ENCODE results near the gene STAT5A. TPM values are rescaled to one million over a fixed set of nuclear protein-coding genes. Genes with fewer than 3 reads are reported as not detected.

The STAT5A gene
- polyA plus RNA-seq, 1 of the 3 experiments (the other 2 are of a cell fraction), result 2.3 TPM

DNA sequence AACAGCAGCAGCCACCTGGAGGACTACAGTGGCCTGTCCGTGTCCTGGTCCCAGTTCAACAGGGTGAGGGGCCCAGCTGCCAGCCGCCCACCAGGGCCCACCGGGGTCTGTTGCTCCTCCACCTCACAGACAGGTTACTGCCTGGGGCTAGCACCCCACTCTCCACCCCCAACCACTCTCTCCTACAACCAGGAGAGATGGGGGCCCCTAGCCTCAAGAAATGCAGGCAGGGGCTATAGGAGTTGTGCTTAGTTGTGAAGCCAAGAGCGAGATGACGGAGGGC is 18.0 kb downstream of the STAT5A start (continued):
- TF ChIP-seq REST (IDR thresholded peaks at IDR 0.05; ENCODE audit: low read depth, low read length), result no peak
- TF ChIP-seq NFIC (IDR thresholded peaks at IDR 0.05; ENCODE audit: borderline replicate concordance), result no peak
- no peak for TF ChIP-seq ZBTB33 (IDR thresholded peaks at IDR 0.05; ENCODE audit: borderline replicate concordance, low read depth)

- no peak overlapping the region for H3K4me2 ChIP-seq
- H3K9me3 ChIP-seq, result no peaks in the 10 kb centered on the region
- ChIA-PET CTCF (interaction anchor here (1.0 to 26.2 kb wide), 2 partner anchors 82 to 96 kb away, joined by 3 to 683 read pairs; no protein-coding TSS in a partner anchor), POLR2A (no interaction called here)
- H3K4me3 ChIP-seq (ENCODE audit: low read depth in 2 of 2, low read length in 1 of 2), result no peak overlapping the region
- peaks cover 4 to 5% of the 10 kb centered on the region in 2 experiments for H3K36me3 ChIP-seq (replicated peaks in 1 of 2; ENCODE audit: control insufficient read depth in 1 of 2, insufficient read depth in 2 of 2, low read length in 1 of 2)
- TF ChIP-seq TCF12 (IDR thresholded peaks at IDR 0.05) (no peak), NRF1 (IDR thresholded peaks at IDR 0.05; ENCODE audit: low read depth, low read length) (no peak), MEF2A (IDR thresholded peaks at IDR 0.05; ENCODE audit: borderline replicate concordance, low read depth) (no peak), SIN3A (IDR thresholded peaks at IDR 0.05; ENCODE audit: borderline replicate concordance, low read depth, low read length) (no peak), GATA2 (CRISPR knock-in tag; IDR thresholded peaks at IDR 0.05) (no peak), PBX3 (IDR thresholded peaks at IDR 0.05) (no peak), MXI1 (IDR thresholded peaks at IDR 0.05; ENCODE audit: low read depth, low read length) (no peak), GABPA (IDR thresholded peaks at IDR 0.05; ENCODE audit: low read depth) (no peak), FOXM1 (IDR thresholded peaks at IDR 0.05; ENCODE audit: low read depth) (no peak), USF2 (IDR thresholded peaks at IDR 0.05; ENCODE audit: borderline replicate concordance, low read depth, low read length) (no peak), RCOR1 (IDR thresholded peaks at IDR 0.05; ENCODE audit: low read length) (no peak), NFIC (IDR thresholded peaks at IDR 0.05; ENCODE audit: borderline replicate concordance) (no peak), REST (IDR thresholded peaks at IDR 0.05; ENCODE audit: low read depth, low read length) (no peak), YY1 (IDR thresholded peaks at IDR 0.05; ENCODE audit: low read depth) (no peak), SMC3 (IDR thresholded peaks at IDR 0.05; ENCODE audit: low read depth, low read length) (no peak), MAX (IDR thresholded peaks at IDR 0.05; ENCODE audit: low read depth) (no peak)
- TF ChIP-seq, protein P1, sequence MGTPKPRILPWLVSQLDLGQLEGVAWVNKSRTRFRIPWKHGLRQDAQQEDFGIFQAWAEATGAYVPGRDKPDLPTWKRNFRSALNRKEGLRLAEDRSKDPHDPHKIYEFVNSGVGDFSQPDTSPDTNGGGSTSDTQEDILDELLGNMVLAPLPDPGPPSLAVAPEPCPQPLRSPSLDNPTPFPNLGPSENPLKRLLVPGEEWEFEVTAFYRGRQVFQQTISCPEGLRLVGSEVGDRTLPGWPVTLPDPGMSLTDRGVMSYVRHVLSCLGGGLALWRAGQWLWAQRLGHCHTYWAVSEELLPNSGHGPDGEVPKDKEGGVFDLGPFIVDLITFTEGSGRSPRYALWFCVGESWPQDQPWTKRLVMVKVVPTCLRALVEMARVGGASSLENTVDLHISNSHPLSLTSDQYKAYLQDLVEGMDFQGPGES (IDR thresholded peaks at IDR 0.05; ENCODE audit: low read depth, low read length), result no peak
- H3K4me1 ChIP-seq (ENCODE audit: control insufficient read depth in 1 of 2, insufficient read depth in 2 of 2, low read depth in 1 of 2, low read length in 1 of 2), result peaks cover 0 to 13% of the 10 kb centered on the region in 2 experiments; a peak in 2 of 4 replicates
- no peak overlapping the region for H3K9ac ChIP-seq
- no peak overlapping the region for H2AFZ ChIP-seq (ENCODE audit: low read depth)
- H3K27ac ChIP-seq (ENCODE audit: low read depth in 2 of 2, low read length in 1 of 2), result no peak overlapping the region
- no peak for DNase-seq
- 94% methylated on average over 18 of the region's 19 CpGs for WGBS (ENCODE audit: low lambda C conversion rate)
- no peaks in the 10 kb centered on the region for H3K79me2 ChIP-seq (ENCODE audit: insufficient read depth)
- no peaks in the 10 kb centered on the region for H4K20me1 ChIP-seq (ENCODE audit: insufficient read depth)
- H3K27me3 ChIP-seq (ENCODE audit: insufficient read depth), result no peaks in the 10 kb centered on the region
- H3K9me2 ChIP-seq, result no peaks in the 10 kb centered on the region
- H3F3A ChIP-seq (replicated peaks; ENCODE audit: insufficient read depth), result peaks cover 8% of the 10 kb centered on the region
These were observed 19.1 kb downstream of the STAT5A start for GRCh38 chr17:42307362-42307927.
